Upper lobe of right lung (tissue), 1 donor: ENCODE results near the gene SLC49A4. TPM values are rescaled to one million over a fixed set of nuclear protein-coding genes. Genes with fewer than 3 reads are reported as not detected.

Source experiments
- ATAC-seq: fragments of 200-7000 bp; cut with Tn5 transposase; one replicate; pipeline ENCODE4 v1.9.1; 2020; ENCODE audit warnings: mild to moderate bottlenecking, moderate library complexity
- DNase-seq: peaks from one replicate; pipeline ENCODE4 v3.0.0-alpha.2; 2020
- H3K27ac ChIP-seq: fragments of 200-600 bp; one replicate; pipeline ENCODE4 v1.8.0; 2022
- H3K27me3 ChIP-seq: fragments of 200-600 bp; one replicate; pipeline ENCODE4 v1.8.0; 2022; ENCODE audit warnings: mild to moderate bottlenecking
- H3K36me3 ChIP-seq: fragments of 200-600 bp; one replicate; pipeline ENCODE4 v1.8.0; 2022
- H3K4me1 ChIP-seq: fragments of 200-600 bp; one replicate; pipeline ENCODE4 v1.8.0; 2022
- H3K4me3 ChIP-seq: fragments of 200-600 bp; one replicate; pipeline ENCODE4 v1.8.0; 2022; ENCODE audit warnings: mild to moderate bottlenecking
- H3K9me3 ChIP-seq: fragments of 200-600 bp; one replicate; pipeline ENCODE4 v1.8.0; 2022
- CTCF ChIP-seq: fragments of 200-600 bp; IDR thresholded peaks from one replicate; pipeline ENCODE4 v1.8.0; 2022; ENCODE audit warnings: antibody characterized with exemption
- intact Hi-C: fragments of 100-400 bp; cut with DNase I; formaldehyde crosslinking; loops from one replicate; pipeline ENCODE4 v1.11.0; 2022
- total RNA-seq: library from RNA; stranded (reverse); fragmentation: NEBNext Ultra II Directional; extraction: Animal tissue kit (Norgen Biotek cat#: 25700); gene quantifications from one replicate; pipeline ENCODE4 v1.2.1, GENCODE V29; 2021
- donor health status: DM: no; HTN: yes; CAD: no; lungs with severe emphysema.

Gene SLC49A4
- total RNA-seq, 1 donor from 2014 or later, result 14.2 TPM

GRCh38 chr3:122835590-122835989 is 40.7 kb downstream of the SLC49A4 start:
- Histone ChIP-seq H3K36me3 (peaks cover 13% of the 10 kb centered on the region), H3K4me1 (no peaks in the 10 kb centered on the region), H3K27me3 (no peaks in the 10 kb centered on the region), H3K27ac (no peak overlapping the region), H3K4me3 (no peak overlapping the region), H3K9me3 (no peaks in the 10 kb centered on the region)
- intact Hi-C loops, result no loop called here
- DNase-seq (no peak), ATAC-seq (no peak)
- TF ChIP-seq CTCF, result no peak

DNA sequence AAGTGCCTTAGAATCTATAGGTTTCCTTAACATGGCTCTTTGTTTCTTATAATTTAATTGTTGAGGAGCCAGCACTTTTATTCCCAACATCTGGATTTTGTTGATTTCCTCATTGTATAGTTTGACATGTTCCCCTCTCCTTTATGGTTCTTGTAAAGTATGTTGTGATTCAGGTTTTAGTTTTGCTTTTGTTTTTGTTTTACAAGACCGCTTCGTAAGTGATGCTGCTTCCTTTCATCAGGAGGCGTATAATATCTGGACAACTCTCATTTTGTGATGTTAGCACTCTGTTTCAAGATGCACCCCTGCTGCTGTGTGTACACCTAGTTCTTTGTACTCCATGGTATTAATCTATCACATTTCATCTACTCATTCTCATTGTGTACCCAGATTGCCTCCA is 48.7 kb downstream of the SLC49A4 start:
- H3K4me1 ChIP-seq, result no peaks in the 10 kb centered on the region
- no peaks in the 10 kb centered on the region for H3K9me3 ChIP-seq
- no peak overlapping the region for H3K4me3 ChIP-seq
- ATAC-seq, result no peak
- H3K27me3 ChIP-seq, result no peaks in the 10 kb centered on the region
- intact Hi-C loops, result no loop called here
- no peak for DNase-seq
- TF ChIP-seq CTCF, result no peak
- no peak overlapping the region for H3K27ac ChIP-seq
- H3K36me3 ChIP-seq, result peaks cover 6% of the 10 kb centered on the region

- no peak for ATAC-seq
- Histone ChIP-seq H3K27ac (no peak overlapping the region), H3K36me3 (peaks cover 19% of the 10 kb centered on the region)
Measured at GRCh38 chr3:122857019-122857418, 62.1 kb downstream of the SLC49A4 start.

GRCh38 chr3:122858373-122858772 is 63.5 kb downstream of the SLC49A4 start:
- Histone ChIP-seq H3K27me3 (no peaks in the 10 kb centered on the region), H3K4me3 (no peak overlapping the region), H3K4me1 (no peaks in the 10 kb centered on the region), H3K9me3 (no peaks in the 10 kb centered on the region), H3K27ac (no peak overlapping the region), H3K36me3 (peaks cover 22% of the 10 kb centered on the region)
- DNase-seq, result no peak
- TF ChIP-seq CTCF, result peak; percentile 41
- no peak for ATAC-seq
- intact Hi-C loops, result no loop called here

More at GRCh38 chr3:122857019-122857418, 62.1 kb downstream of the SLC49A4 start:
- Histone ChIP-seq H3K4me3 (no peak overlapping the region), H3K4me1 (no peaks in the 10 kb centered on the region), H3K27me3 (no peaks in the 10 kb centered on the region), H3K9me3 (no peaks in the 10 kb centered on the region)
- no peak for DNase-seq
- intact Hi-C loops, result no loop called here
- no peak for TF ChIP-seq CTCF

GRCh38 chr3:122859021-122859805 is 64.3 kb downstream of the SLC49A4 start:
- intact Hi-C loops, result no loop called here
- Histone ChIP-seq H3K4me3 (no peak overlapping the region), H3K9me3 (no peaks in the 10 kb centered on the region), H3K36me3 (peaks cover 22% of the 10 kb centered on the region), H3K27ac (no peak overlapping the region), H3K27me3 (no peaks in the 10 kb centered on the region), H3K4me1 (no peaks in the 10 kb centered on the region)
- DNase-seq (no peak), ATAC-seq (no peak)
- no peak for TF ChIP-seq CTCF
